ENCODE results near the gene TLX3. TPM values are rescaled to one million over a fixed set of nuclear protein-coding genes. Genes with fewer than 3 reads are reported as not detected.

Gene TLX3
- total RNA-seq (not detected), polyA plus RNA-seq (not detected)
- long read RNA-seq, donor 1, result 0 reads
- long read RNA-seq, donor 2, result 0 reads

DNA sequence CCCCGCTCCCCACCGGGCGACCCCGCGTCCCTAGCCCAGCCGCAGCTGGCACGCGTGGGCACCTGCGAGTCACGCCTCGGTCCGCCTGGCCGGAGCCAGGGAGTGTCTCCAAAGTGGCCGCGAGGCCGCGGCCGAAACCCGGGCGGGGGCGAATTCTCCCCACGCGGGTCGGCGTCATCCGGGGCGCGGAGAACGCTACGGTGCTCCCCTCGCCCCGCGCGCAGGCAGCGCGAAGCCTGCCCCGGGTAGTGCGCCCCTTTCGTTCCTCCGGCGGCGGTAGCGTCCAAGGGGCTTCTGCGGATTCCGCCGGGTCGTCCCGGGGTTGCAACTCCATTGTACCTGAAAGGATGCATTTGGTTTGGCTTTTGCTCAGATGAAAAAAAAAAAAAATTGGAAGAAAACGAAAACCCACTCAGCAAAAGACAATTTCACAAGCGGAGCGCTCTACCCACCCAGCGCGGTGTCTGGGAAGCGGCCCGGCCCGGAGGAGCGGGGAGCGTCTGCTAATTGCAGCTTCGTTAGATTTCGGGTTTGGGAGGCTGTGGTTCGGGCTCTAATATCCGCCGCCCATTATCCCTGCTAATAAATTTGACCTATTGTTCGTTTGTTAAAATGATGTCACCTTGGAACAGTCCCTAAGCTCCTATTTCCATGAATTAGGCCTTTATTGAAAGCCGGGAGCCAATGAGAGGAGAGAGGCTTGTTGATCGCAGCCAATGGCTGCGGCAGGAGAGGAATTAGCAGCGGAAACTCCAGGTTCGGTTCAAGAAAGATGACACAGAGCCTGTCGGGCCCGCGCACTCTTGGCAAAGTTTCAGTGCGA, at the start of gene TLX3:
TSS of gene TLX3 (plus strand) at position 796 of the 823 bp plus-strand sequence. CDS start 118 bp downstream, outside the sequence.
- intact Hi-C loops (cut with DNase I), result no loop called here
- Histone ChIP-seq H3K4me1 (peaks cover 28% of the 10 kb centered on the region), H3K36me3 (ENCODE audit: insufficient read depth in 1 of 2, low read depth in 1 of 2) (no peaks in the 10 kb centered on the region), H3K27ac (no peak within 1 kb of the TSS), H3K4me3 (peak within 1 kb of the TSS; percentile 25), H3K9me3 (no peaks in the 10 kb centered on the region), H3K27me3 (ENCODE audit: insufficient read depth in 3 of 3, low read length in 2 of 3) (peaks cover 7 to 89% (median 55%) of the 10 kb centered on the region in 3 donors)
- TF ChIP-seq, protein P1, sequence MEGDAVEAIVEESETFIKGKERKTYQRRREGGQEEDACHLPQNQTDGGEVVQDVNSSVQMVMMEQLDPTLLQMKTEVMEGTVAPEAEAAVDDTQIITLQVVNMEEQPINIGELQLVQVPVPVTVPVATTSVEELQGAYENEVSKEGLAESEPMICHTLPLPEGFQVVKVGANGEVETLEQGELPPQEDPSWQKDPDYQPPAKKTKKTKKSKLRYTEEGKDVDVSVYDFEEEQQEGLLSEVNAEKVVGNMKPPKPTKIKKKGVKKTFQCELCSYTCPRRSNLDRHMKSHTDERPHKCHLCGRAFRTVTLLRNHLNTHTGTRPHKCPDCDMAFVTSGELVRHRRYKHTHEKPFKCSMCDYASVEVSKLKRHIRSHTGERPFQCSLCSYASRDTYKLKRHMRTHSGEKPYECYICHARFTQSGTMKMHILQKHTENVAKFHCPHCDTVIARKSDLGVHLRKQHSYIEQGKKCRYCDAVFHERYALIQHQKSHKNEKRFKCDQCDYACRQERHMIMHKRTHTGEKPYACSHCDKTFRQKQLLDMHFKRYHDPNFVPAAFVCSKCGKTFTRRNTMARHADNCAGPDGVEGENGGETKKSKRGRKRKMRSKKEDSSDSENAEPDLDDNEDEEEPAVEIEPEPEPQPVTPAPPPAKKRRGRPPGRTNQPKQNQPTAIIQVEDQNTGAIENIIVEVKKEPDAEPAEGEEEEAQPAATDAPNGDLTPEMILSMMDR (IDR thresholded peaks at IDR 0.05), result no peak
- 4 to 5% (median 5%) methylated on average over 70 to 73 of the region's 73 CpGs for WGBS, 3 donors
- DNase-seq (no peak), ATAC-seq (no peak)

DNA sequence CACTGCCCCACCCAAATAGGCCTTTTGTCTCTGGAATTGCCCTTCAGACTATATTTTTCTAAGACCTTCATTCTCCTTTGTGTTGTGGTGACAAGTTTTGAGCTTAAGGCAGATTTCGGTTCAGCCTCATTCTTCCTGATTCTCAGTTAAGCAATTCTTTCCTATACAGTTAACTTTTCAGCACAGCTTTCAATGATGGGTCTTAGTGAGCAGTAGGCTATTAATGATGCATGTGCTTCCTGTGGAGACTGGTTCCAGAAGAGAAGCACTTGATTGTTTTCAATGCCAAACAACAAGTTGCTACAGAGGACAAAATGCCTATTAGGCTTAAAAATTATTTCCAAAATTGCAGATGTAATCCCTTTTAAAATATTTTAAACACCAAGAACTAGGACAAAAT, 47.7 kb upstream of the TLX3 start:
- no peak for DNase-seq
- TF ChIP-seq, protein P1 (IDR thresholded peaks at IDR 0.05), result no peak
- no peaks in the 10 kb centered on the region for H3K36me3 ChIP-seq (ENCODE audit: insufficient read depth in 1 of 2, low read depth in 1 of 2)
- H3K4me3 ChIP-seq, result no peak overlapping the region
- no peak overlapping the region for H3K27ac ChIP-seq
- intact Hi-C loops (cut with DNase I), result no loop called here
- whole genome bisulfite sequencing, 3 donors, result 56 to 87% (median 69%) methylated on average over 1 of the region's 1 CpG
- no peaks in the 10 kb centered on the region for H3K4me1 ChIP-seq
- no peaks in the 10 kb centered on the region for H3K27me3 ChIP-seq (ENCODE audit: insufficient read depth in 3 of 3, low read length in 2 of 3)
- ATAC-seq, result no peak
- no peaks in the 10 kb centered on the region for H3K9me3 ChIP-seq

DNA sequence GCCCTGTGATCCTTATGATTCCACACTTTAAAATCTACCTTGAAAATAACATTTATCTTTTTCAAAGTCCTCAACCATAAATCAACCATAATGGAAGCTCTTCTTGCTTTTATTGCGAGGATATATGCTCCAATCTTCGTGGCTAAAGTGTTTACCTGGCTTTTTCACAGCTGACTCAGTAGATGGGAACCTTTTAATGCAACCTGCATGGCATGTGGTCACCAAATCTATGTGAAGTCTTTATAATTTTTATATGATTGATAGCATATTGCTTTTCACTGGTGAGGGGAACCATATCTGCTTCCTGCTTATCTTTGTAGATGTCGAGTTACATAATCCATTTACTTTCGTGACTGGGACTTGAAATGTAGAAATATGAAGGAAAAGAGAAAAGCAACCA, 47.1 kb upstream of the TLX3 start:
- no peaks in the 10 kb centered on the region for H3K4me1 ChIP-seq
- no peak overlapping the region for H3K4me3 ChIP-seq
- 92 to 94% (median 93%) methylated on average over 4 of the region's 4 CpGs for WGBS, 3 donors
- no peak overlapping the region for H3K27ac ChIP-seq
- ATAC-seq, result no peak
- TF ChIP-seq, protein P1 (IDR thresholded peaks at IDR 0.05), result no peak
- intact Hi-C loops (cut with DNase I), result no loop called here
- DNase-seq, result no peak
- H3K9me3 ChIP-seq, result no peaks in the 10 kb centered on the region
- no peaks in the 10 kb centered on the region for H3K36me3 ChIP-seq (ENCODE audit: insufficient read depth in 1 of 2, low read depth in 1 of 2)
- H3K27me3 ChIP-seq (ENCODE audit: insufficient read depth in 3 of 3, low read length in 2 of 3), result no peaks in the 10 kb centered on the region

DNA sequence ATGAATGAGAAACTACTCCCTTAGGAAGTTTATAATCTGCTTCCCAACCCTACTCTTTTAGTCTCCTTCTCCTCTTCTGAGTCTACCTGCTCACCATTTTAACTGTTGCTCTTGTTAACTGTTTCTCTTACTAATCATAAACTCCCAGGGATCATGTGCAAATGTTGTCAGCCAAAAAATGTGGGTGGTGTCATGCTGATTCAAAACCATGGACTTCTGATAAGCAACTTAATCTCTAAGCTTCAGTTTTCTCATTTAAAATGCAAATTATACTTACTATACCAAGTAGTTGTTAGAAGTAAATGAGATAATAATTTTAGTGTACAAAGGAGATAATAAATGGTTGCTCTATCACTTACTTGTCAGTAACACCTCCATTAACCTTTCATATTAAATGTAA, 45.9 kb upstream of the TLX3 start:
- Histone ChIP-seq H3K4me3 (no peak overlapping the region), H3K36me3 (ENCODE audit: insufficient read depth in 1 of 2, low read depth in 1 of 2) (no peaks in the 10 kb centered on the region), H3K4me1 (no peaks in the 10 kb centered on the region), H3K27ac (no peak overlapping the region), H3K9me3 (no peaks in the 10 kb centered on the region), H3K27me3 (ENCODE audit: insufficient read depth in 3 of 3, low read length in 2 of 3) (no peaks in the 10 kb centered on the region)
- ATAC-seq, result no peak
- intact Hi-C loops (cut with DNase I), result no loop called here
- no peak for DNase-seq
- TF ChIP-seq, protein P1 (IDR thresholded peaks at IDR 0.05), result no peak
